Spleen (tissue), 7 donors: Measurements from ENCODE around the gene AGPAT2.

Source experiments
- POLR2AphosphoS5 ChIP-seq, 3 donors: sonication (generic); formaldehyde crosslinking; IDR thresholded peaks; one replicate each; pipeline ENCODE4 v1.5.1; 2017; ENCODE audit warnings: antibody characterized with exemption in 3 of 3
- TF ChIP-seq, protein P1 (sequence below), 11 experiments: fragments of 200-600 bp in 7 of 11; fragments of 450-650 bp in 4 of 11; sonication (generic) in 4 of 11; IDR thresholded peaks in 8 of 11; conservative IDR thresholded peaks in 3 of 11; 1 replicate in 7 of 11; 2 replicates in 4 of 11; pipeline versions ENCODE4 v1.4.0 to v1.8.0; 2016 to 2021; ENCODE audit warnings: antibody characterized with exemption in 11 of 11, inconsistent platforms in 4 of 11, mild to moderate bottlenecking in 1 of 11
- donor health status: DM: no; HTN: no; CAD: no; lungs with moderate emphysema.
- donor health status: DM: no; HTN: no; CAD: no.
- donor health status: DM: no; HTN: no; CAD: no.

- no peak for TF ChIP-seq POLR2AphosphoS5 (IDR thresholded peaks at IDR 0.05)
- TF ChIP-seq, protein P1, sequence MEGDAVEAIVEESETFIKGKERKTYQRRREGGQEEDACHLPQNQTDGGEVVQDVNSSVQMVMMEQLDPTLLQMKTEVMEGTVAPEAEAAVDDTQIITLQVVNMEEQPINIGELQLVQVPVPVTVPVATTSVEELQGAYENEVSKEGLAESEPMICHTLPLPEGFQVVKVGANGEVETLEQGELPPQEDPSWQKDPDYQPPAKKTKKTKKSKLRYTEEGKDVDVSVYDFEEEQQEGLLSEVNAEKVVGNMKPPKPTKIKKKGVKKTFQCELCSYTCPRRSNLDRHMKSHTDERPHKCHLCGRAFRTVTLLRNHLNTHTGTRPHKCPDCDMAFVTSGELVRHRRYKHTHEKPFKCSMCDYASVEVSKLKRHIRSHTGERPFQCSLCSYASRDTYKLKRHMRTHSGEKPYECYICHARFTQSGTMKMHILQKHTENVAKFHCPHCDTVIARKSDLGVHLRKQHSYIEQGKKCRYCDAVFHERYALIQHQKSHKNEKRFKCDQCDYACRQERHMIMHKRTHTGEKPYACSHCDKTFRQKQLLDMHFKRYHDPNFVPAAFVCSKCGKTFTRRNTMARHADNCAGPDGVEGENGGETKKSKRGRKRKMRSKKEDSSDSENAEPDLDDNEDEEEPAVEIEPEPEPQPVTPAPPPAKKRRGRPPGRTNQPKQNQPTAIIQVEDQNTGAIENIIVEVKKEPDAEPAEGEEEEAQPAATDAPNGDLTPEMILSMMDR (IDR thresholded peaks at IDR 0.05 in 8 of 11, conservative IDR thresholded peaks at IDR 0.05 in 3 of 11): no peak
Measured at GRCh38 chr9:136700304-136700703, 13.0 kb upstream of the AGPAT2 start.
